HG03097 (cell line): ENCODE data around the gene EXOC5.
A peak's percentile ranks its signal among the peaks of the same experiment; 100 is the strongest.

ENCODE experiments used
- ATAC-seq: cut with Tn5 transposase; IDR thresholded peaks from one replicate; pipeline ENCODE4 v1.9.1; 2021; ENCODE audit not compliant: unreplicated experiment, low FRiP score

Gene EXOC5, protein sequence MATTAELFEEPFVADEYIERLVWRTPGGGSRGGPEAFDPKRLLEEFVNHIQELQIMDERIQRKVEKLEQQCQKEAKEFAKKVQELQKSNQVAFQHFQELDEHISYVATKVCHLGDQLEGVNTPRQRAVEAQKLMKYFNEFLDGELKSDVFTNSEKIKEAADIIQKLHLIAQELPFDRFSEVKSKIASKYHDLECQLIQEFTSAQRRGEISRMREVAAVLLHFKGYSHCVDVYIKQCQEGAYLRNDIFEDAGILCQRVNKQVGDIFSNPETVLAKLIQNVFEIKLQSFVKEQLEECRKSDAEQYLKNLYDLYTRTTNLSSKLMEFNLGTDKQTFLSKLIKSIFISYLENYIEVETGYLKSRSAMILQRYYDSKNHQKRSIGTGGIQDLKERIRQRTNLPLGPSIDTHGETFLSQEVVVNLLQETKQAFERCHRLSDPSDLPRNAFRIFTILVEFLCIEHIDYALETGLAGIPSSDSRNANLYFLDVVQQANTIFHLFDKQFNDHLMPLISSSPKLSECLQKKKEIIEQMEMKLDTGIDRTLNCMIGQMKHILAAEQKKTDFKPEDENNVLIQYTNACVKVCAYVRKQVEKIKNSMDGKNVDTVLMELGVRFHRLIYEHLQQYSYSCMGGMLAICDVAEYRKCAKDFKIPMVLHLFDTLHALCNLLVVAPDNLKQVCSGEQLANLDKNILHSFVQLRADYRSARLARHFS

DNA sequence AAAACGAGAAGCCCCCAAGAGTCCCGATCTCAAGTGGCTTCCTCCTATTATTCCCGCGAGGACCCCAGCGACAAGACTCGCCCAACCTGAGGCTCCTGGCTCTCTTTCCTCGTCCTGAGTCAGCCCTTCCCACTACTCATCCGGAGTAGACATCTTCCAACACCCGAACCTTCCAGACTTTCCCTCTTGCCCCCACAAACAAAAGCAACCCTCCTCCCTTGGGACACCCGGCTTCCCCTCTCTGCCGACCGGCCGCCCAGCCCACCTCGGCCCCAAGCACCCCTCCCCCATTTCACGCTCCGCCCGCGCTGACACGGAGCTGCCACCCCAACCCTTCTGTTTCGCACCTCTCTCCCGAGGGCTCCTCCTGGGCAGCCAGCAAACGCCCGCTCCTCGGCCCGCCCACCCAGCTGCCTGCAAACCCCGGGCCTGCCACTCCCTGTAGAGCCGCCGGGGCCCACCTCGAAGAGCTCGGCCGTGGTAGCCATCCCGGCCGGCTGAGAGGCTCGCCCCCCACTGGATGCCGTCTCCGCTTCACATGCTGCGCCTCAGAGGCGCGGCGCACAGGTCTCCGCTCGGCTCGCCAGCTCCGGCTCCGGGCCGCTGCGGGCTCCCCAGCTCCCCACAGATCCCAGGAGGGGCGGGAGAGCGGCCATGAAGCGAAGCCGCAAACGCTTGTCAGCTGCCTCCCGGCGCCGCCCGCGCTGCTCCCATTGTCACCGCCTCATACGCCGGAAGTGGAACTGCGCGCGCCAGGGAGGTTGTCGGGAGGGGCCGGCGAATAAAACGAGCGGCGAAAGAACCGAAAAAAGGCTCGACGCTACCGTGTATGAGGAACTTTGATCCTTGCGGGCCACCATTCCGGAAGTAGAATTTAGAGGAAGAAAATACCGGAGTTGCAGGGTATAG is at the start of gene EXOC5, which contains the start of gene AP5M1:
Gene EXOC5 (minus strand): TSS at position 745 of the 909 bp plus-strand sequence. CDS start 257 bp downstream, at position 488.
Gene AP5M1 (plus strand): TSS at position 811 of the 909 bp plus-strand sequence. CDS start 344 bp downstream, outside the sequence.
- peak; percentile 81 for ATAC-seq

DNA sequence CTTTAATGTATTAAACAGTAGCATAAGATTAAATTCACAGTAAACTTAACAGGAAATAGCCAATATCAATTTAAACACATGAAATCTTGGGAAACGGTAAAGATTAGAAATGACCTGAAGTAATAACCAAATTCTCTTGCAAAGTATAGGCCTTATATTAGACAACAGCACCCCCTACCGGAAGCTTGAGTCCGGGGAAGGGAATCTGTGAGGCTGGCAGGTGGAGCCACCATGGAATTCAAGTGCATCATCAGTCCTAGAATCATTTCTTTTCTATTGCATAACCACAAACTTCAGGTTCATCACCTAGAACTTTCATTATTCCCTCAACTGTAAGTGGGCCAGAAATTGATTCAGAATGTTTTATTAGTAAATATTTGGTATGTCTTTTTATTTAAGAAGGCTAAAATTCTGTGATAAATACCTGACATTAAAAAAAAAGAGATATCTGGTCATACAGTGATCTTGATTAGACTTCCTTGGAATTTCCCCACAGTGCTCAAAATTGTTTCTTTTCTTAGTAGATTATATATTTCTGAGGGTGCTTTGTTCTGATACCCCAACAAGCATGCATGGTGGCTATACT is 48.6 kb upstream of the EXOC5 start:
- no peak for ATAC-seq

DNA sequence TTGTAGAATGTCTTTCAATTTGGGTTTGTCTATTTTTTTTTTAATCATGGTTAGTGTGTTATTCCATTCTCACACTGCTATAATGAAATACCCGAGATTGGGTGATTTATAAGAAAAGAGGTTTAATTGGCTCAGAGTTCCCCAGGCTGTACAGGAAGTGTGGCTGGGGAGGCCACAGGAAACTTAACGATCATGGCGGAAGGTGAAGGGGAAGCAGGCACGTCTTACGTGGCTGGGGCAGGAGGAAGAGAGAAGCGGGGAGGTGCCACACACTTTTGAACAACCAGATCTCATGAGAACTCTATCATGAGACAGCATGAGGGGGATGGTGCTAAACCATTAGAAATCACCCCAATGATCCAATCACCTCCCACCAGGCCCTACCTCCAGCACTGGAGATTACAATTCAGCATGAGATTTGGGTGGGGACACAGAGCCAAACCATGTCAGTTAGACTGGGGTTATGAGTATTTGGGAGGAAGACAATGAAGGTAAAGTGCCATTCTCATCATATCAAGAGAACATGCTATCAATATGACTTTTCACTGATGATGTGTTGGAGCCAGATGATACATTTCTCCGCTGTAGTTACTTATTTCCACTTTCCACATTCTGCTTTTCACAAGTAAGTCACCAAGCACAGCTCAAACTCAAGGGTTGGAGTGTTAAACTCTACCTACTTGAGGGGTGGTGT is 45.8 kb upstream of the EXOC5 start:
- ATAC-seq: no peak

DNA sequence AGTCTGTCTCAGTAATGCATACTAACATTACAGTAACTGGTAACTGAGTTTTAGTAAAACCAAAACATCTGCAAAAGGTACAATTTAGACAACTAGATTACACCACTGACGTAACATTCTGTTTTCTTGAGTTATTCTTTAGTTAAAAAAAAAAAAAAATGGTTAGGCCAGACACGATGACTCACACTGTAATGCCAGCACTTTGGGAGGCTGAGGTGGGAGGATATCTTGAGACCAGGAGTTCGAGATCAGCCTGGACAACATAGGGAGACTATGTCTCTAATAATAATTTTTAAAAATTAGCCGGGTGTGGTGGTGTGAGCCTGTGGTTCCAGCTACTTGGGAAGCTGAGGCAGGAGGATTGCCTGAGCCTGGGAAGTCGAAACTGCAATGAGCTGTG is 34.2 kb upstream of the EXOC5 start:
- no peak for ATAC-seq

DNA sequence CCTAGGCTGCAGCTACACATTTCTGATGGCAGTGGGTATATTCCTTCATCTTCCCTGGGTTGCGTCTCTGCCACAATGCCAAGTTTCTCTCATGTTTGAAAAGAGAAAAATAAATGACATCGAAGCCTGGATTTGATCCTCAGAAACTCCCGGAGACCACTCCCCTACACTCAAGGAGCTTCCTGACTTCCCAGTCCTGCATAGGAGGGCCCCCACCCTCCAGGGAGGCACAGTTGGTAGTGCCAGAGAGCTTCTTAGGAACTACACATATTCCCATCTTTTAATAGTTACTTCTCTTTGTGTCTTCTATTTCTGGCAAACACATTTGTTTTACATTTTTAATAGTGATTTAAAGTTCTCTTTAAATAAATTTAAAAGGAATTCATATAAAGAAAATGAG is 30.8 kb upstream of the EXOC5 start:
- ATAC-seq: no peak

DNA sequence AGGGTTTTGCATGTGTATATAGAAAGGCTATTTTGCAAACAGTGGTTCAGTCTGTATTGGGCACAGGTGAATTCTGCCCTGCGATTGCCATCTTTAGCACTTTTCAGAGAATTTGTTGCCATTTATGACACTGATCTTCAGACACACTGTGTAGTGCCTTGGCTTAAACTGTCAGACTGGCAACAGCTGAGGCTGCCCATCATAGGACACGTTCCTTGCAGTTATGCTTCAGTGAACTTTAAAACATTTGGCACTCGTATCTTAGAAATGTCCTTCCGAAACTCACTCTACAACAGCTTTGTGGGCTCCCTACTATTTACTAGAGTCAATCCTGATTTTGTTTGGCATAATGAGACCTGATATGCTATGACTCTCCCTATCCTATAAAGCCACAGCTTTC is 29.1 kb upstream of the EXOC5 start:
- ATAC-seq: no peak

DNA sequence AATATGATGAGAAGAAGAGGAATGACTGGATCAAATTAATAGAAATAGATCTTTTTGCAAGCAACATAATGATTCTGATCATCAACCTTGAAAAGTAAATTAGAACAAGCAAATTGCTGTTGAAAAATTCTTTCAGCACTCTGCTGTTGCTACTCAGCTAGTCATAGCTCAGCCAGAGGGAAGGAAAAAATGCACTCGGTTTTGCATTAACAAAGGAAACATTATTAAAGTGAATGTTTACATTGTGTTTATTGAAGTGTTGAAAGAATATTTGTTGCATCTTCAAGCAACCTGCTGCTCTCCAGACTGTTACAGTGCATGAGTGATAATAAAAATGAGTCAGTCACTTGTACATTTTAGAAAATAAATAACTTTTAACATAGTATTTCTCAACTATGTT is 26.5 kb upstream of the EXOC5 start:
- no peak for ATAC-seq

DNA sequence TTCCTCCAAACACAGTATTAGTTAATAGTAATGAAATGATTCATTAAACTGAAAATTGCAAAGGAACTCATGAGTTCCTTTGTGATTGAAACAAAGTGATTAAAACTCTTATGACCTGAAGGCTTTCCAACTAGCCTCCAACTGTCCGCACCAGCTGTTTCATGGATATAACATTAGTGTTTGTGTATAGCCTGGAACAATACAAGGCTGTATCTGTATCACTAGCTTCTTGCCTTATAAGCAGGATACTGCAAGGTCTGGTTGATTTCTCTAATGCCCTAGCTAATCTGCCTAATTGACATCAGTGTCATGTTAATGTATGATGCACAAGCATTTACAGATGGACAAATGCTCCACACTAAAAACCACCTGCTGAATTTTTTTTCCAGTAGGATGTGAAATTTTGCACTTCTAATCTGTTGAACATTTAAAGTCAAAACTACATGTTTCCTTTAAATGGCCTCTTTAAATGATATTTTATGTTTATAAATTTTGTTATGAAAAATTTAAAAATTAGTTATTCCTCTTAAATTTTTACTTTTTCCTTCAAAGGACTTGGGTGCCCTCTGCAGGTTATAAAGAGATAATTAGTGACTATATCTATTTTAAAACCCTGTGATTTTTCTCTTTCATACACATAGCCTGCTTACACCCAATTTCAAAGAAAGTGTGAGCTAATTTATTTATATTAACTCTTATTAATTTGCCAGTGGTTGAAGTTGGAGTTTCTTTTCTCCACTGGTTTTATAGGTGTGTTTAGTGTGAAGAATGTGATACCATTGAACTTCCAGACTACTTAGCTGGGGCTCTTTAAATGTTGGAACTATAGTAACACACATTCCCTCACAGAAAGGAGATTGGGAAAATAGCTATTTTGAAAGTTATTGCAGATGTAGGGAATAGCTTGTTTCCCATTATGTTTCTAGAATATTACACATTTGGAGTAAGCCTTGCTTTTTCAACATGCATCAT is 25.4 kb upstream of the EXOC5 start:
- no peak for ATAC-seq

DNA sequence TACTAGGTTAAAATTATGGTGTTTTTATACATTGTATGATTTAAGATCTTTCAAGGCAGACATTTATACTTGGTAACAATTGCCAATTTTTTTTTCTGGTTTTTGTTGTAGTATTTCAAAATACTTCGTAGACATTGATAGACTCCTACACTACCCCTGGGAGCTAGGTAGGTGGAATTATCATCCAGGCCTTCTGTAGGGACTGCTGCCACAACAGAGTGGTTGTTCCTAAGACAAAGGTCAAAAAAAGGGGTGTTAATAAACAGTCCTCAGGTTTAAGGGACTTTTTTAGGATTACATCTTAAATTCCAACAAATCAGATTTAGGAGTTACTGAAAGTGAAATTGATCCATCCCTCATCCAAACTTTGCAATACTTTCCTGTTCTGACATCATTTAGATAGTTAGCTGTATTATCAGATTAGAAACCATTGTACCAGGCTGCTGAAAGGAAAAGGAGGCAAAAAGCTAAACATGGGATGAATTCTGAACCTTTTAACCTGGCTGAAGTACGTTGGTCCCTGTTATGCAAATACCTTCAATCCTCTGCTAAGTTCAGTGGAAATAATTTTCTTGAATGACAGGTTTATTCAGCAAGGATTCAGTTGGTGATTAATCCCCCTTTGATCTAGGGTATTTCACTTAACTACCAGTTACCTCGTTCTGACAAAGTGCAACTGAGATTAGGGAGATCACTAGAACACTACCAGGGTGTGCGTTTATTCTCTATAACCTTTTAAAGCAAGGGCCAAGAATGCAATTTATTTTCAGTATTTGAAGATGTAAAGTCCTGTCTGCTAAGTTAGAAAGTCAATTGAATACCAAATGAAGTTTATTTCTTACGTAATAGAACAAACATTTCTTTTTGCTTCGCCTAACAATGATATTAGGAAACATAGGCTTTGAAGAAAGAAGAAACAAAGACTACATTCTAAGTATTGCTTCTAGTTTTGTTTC is 23.3 kb upstream of the EXOC5 start:
- ATAC-seq: no peak

DNA sequence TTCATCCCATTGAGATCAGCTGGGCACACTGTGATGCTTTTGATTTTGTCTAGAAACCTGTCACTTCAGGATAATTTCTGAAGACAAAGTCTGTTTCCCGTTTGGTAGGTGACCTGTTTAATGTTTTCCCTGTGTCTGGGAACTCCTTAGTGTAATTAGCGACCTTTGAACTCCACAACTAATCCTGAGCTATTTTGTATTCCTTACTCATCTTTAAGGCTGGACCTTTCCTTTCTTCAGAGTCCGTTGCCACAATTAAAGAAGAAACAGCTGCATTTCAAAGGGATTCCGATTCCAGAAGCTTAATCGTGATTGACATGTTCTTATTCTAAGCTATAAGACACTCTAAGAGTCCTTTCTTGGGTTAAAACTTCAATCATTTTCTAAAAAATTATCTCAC is 22.0 kb upstream of the EXOC5 start:
- ATAC-seq: no peak

DNA sequence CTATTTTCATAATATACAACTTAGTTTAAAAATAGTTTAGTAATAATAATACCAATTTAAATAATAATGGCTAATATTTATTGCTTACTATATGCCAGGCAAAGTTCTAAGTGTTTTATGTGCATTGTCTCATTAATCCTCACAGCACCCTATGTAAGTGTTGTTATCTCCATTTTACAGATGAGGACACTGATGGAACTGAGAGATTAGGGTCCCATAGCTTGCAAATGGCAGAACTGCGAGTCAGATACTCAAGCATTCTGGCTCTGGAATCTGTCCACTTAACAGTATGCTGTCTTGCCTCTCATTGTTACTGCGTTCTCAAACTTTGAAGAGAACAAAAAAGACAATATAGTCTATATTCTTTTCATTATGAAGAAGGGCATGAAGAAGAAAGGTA is 19.0 kb upstream of the EXOC5 start:
- no peak for ATAC-seq

DNA sequence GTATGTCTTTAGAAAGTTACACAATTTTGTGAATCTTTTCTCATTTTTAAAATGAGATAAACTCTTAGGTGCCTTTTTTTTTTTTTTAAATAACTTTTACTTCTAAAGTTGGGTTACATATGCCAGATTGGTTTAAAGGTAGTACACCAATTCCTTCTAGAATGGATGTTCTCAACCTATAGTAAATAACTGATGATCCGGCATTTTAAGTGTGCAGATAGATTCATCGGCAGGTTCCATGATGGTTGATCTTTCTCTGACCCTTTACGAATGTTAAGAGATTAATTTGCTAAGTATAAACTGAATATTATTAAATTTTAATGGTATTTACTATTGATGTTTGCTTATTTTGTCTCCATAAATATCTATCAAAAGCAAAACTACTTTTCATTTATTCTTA is 8.4 kb upstream of the EXOC5 start:
- ATAC-seq: no peak

DNA sequence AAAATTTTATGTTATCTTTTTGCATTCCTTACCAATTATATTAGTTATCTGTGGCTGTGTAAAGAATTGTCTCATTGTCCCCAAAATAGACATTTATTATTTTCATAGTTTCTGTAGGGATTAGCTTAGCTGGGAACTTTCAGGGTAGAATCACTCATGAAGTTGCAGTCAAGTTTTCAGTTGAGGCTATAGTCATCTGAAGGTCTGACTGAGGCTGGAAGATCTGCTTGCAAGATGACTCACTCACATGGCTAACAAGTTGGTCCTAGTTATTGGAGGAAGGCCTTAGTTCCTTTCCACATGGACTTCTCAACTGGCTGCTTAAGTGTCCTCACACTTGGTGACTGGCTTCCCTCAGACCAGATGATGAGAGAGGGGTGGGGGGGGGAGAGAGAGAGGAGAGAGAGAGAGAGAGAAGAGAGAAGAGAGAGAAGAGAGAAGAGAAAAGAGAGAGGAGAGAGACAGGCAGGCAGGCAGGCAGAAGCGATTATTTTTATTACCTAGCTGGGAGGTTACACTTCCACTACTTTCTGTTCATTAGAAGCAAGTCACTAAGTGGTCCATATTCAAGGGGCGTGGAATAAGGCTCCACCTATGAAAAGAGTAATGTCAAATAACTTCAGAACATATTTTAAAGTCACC is 6.4 kb upstream of the EXOC5 start:
- no peak for ATAC-seq

DNA sequence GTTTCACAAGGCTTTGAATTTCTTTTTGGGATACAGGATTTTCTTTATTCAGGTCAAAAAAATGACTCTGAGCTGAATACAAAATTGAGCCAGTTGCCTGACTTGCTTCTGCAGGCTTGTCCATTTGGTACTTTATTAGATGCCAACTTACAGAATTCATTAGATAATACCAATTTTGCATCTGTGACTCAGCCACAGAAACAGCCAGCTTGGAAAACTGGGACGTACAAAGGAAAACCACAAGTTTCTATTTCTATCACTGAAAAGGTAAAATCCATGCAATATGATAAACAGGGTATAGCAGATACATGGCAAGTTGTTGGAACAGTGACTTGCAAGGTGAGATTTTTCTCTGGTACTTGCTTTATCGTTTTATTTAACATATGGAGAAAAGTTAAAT is 5.8 kb upstream of the EXOC5 start:
- ATAC-seq: no peak

DNA sequence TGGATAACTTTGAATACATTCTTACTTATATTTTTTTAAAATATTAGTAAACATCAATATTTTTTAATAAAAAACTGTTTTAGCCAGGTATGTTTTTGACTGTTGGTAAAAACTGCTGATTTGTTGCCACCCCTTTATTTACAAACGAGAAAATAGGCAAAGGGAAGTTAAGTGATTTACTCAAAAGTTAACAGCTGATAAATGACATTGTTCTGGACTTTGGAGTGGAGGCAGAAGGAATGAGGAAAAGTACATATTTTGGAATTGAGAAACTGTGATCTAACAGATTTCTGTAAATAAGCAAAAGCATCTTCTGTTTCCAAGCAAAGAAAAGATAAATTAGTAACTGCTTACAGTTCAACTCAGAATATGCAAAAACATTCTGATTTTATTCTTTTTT is 4.5 kb upstream of the EXOC5 start:
- no peak for ATAC-seq

DNA sequence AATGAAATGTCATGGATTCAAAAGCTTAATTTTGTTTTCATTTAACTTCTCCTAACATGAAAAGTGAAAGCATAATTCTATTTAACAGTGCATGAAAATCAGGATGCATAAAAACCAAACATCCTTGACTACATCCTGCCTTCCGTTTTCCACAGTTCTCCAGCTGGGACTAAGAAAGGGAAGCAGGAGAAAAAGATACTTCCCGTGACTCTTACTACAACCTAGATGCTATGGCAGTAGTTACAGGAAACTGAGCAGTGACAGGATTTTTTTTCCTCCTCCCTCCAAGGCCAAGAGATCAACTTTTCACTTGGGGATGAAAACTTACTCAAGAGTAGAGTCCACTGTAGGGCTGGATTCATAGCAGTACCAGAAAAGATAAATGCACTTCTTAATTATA is 2.6 kb downstream of the EXOC5 start:
- ATAC-seq: no peak

DNA sequence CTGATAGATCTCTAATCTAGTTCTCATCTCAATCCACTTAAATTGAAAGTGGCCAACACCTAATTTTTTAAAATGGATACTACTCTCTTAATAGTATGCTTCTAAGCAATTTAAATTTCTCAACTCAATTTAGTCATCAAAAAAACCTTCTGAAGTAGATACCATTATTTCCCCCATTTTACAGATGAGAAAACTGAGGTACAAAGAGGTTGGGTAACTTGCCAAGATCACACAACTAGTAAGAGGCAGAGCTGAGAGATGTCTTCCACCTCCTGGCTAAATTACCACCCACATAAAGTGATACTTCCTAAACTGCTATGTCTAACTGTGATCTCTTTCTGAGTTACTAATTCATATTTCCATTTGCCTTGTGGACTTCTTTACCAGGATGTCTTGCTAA is 6.6 kb downstream of the EXOC5 start:
- ATAC-seq: no peak
